SK-N-SH treated with all-trans-retinoic acid at 6 μM for 48 hours (cell line): ENCODE measurements around the gene PKNOX2.

ENCODE experiments used
- CREB5 ChIP-seq: fragments of 250-450 bp; sonication (Bioruptor Pico); IDR thresholded peaks from 2 replicates; pipeline ENCODE4 v1.5.1; 2020; ENCODE audit warnings: low read depth, mild to moderate bottlenecking, moderate library complexity
- CSDC2 ChIP-seq: fragments of 250-450 bp; sonication (Bioruptor Pico); IDR thresholded peaks from 2 replicates; pipeline ENCODE4 v1.5.0; 2020; ENCODE audit warnings: mild to moderate bottlenecking, moderate library complexity
- CSRNP3 ChIP-seq: fragments of 250-450 bp; sonication (Bioruptor Pico); IDR thresholded peaks from 2 replicates; pipeline ENCODE4 v1.5.1; 2021; ENCODE audit warnings: mild to moderate bottlenecking, moderate library complexity
- ESRRG ChIP-seq: fragments of 250-450 bp; sonication (Bioruptor Pico); IDR thresholded peaks from 2 replicates; pipeline ENCODE4 v1.6.1; 2021; ENCODE audit warnings: mild to moderate bottlenecking
- PATZ1 ChIP-seq: fragments of 250-450 bp; sonication (Bioruptor Pico); IDR thresholded peaks from 2 replicates; pipeline ENCODE4 v1.8.0; 2020; ENCODE audit warnings: mild to moderate bottlenecking, moderate library complexity, borderline replicate concordance
- RARB ChIP-seq: fragments of 250-450 bp; sonication (Bioruptor Pico); IDR thresholded peaks from 2 replicates; pipeline ENCODE4 v1.8.0; 2021; ENCODE audit warnings: mild to moderate bottlenecking, moderate library complexity
- TOX ChIP-seq: fragments of 250-450 bp; sonication (Bioruptor Pico); IDR thresholded peaks from 2 replicates; pipeline ENCODE4 v1.8.0; 2021; ENCODE audit warnings: mild to moderate bottlenecking, moderate library complexity, borderline replicate concordance
- TSHZ2 ChIP-seq: fragments of 250-450 bp; sonication (Bioruptor Pico); IDR thresholded peaks from 2 replicates; pipeline ENCODE4 v1.5.0; 2020; ENCODE audit warnings: mild to moderate bottlenecking, moderate library complexity
- ZFP3 ChIP-seq: fragments of 250-450 bp; sonication (Bioruptor Pico); IDR thresholded peaks from 2 replicates; pipeline ENCODE4 v1.5.0; 2020; ENCODE audit warnings: mild to moderate bottlenecking, moderate library complexity
- ZNF565 ChIP-seq: fragments of 450-650 bp; formaldehyde crosslinking; conservative IDR thresholded peaks from 2 replicates; pipeline ENCODE4 v1.5.0; 2020; ENCODE audit warnings: low read depth, mild to moderate bottlenecking, moderate library complexity
- ZNF70 ChIP-seq: fragments of 450-650 bp; formaldehyde crosslinking; IDR thresholded peaks from 2 replicates; pipeline ENCODE4 v1.5.0; 2020; ENCODE audit warnings: mild to moderate bottlenecking, moderate library complexity

GRCh38 chr11:125331357-125332035 lies 166.9 kb downstream of the PKNOX2 start:
- TF ChIP-seq TOX (CRISPR knock-in tag), result no peak
- TF ChIP-seq ZFP3 (CRISPR knock-in tag), result no peak
- no peak for TF ChIP-seq ZNF565 (CRISPR knock-in tag)
- TF ChIP-seq TSHZ2 (CRISPR knock-in tag), result no peak
- no peak for TF ChIP-seq RARB (CRISPR knock-in tag)
- TF ChIP-seq ESRRG (CRISPR knock-in tag), result no peak
- TF ChIP-seq CSRNP3, result no peak
- no peak for TF ChIP-seq ZNF70
- no peak for TF ChIP-seq PATZ1 (CRISPR knock-in tag)
- no peak for TF ChIP-seq CSDC2
- no peak for TF ChIP-seq CREB5 (CRISPR knock-in tag)
